ENCODE data around the gene KCTD3.

- TF ChIP-seq CTCF (IDR thresholded peaks at IDR 0.05) (peak in 2 of 3 experiments; percentile 8 to 23), POLR2A (IDR thresholded peaks at IDR 0.05) (no peak), POLR2AphosphoS5 (IDR thresholded peaks at IDR 0.05; ENCODE audit: insufficient read depth in 1 of 2, low read depth in 1 of 2) (no peak)
Measured at GRCh38 chr1:215606564-215607168, 39.6 kb downstream of the KCTD3 start.
